Dermis microvascular lymphatic vessel endothelial cell (primary cell): ENCODE results near the gene COLEC12. TPM values are rescaled to one million over a fixed set of nuclear protein-coding genes. Genes with fewer than 3 reads are reported as not detected.
A peak's percentile ranks its signal among the peaks of the same experiment; 100 is the strongest.

ENCODE experiments used
- DNase-seq, 2 donors: peaks; one replicate each; pipeline versions ENCODE4 v3.0.0 to v3.0.0-alpha.2; 2010; ENCODE audit warnings: low read depth in 2 of 2
- total RNA-seq: library from RNA; depleted of rRNA; stranded (reverse); fragments of >200 nt; gene quantifications from 2 replicates; pipeline ENCODE4 v1.2.1, GENCODE V29; 2014

The COLEC12 gene
- total RNA-seq, 1 donor from 2014 or later = 33.4 TPM

DNA sequence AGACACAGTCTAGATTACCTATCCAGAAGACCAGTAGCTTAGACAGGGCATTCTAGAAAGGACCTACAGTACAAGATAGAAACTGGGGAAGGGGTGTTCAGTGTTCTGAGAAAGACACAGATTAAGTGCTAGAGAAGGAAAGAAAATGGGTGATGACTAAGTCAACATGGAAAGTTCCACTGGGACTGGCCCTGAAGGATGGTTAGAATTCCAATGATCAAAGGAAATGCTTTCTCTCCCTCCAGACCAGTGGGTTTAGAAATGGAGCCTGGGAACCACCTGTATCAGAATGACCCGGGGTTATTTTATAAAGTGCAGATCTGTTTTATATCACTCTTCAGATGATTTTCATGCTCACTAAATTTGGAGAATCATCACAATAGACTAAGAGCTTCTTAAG lies 5.8 kb upstream of the COLEC12 start:
- DNase-seq = peak; percentile 57 to 62

DNA sequence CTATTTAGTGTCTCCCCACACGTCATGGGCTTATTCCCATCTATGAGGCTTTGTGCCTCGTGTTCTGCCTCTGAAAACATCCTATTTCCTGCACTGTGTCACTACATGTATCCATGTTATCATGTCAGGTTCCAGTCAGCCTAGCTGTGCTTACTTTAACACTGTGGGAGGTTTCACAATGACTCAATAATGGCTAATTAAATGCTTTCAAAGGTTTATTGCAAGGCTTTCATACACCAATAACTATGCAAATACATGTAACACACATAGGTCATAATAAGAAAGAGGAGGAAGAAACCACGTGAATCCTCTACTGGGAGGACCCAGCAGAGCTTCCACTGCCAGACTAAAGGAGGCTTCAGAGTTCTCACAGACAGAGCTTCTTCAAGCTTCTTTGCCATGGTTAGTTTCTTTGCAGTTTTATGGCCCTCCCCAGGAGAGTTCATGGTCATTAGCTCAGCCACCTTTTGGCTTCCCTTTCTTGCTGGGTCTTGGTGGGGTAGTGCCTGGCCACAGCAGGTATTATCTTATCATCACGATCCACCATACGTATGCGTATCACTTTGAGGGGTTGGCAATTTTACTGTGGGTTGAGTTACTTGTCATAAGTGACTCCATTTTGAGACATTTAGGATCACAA lies 5.1 kb upstream of the COLEC12 start:
- DNase-seq = peak; percentile 53 to 76

DNA sequence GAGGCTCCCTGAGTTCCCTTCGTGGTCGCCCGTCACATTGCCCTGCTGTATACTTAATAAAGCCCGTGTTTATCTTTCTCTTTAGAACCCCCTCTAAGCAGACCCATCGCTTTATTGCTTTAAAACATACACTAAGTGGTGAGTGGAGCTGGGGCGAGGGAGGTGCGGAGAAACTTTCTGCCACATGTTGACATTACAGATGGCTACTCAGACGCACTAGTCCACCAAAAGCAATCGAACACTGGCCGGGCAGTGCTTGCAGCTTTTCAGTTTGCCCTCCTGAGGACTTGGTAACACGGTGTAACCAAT lies 859 bp upstream of the COLEC12 start:
- DNase-seq = no peak

DNA sequence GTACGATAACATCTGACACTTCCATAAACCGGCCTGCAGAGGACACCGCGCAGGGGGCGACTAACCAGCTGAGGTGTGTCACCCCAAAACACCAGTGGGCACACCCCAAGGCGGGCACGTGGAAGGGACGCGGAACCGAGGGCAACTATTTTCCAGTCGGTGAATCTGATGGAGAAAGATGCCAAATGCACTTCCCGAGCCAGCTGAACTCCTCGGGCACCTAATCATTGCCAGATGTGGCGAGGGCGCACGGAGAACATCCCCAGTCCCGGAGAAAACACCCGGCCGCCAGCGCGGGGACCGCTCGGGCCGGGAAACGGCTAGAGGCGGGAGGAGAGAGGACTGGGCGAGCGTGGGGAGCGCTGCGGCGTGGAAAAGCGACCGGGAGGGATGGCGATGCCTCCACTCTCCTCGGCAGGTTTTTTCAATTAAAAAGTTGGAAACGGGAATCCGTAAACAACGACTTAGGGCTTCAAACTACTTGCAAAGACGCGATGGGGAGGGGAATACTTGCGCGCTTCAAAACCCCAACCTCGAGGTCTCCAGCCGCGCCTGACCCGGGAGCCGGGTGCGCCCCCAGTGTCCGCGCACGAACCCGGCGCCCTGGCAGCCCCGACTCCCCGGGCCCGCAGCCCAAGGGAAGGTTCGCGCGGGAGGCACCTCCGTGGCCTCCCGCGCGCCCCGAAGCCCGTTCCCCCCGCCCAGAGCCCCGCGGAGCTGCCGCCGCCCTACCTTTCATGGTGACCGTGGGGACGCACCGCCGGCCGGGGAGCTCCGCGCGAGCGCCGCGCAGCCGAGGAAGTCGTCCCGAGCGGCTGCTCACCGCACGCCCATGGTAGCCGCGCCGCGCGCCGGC lies 497 bp downstream of the COLEC12 start:
- no peak for DNase-seq

DNA sequence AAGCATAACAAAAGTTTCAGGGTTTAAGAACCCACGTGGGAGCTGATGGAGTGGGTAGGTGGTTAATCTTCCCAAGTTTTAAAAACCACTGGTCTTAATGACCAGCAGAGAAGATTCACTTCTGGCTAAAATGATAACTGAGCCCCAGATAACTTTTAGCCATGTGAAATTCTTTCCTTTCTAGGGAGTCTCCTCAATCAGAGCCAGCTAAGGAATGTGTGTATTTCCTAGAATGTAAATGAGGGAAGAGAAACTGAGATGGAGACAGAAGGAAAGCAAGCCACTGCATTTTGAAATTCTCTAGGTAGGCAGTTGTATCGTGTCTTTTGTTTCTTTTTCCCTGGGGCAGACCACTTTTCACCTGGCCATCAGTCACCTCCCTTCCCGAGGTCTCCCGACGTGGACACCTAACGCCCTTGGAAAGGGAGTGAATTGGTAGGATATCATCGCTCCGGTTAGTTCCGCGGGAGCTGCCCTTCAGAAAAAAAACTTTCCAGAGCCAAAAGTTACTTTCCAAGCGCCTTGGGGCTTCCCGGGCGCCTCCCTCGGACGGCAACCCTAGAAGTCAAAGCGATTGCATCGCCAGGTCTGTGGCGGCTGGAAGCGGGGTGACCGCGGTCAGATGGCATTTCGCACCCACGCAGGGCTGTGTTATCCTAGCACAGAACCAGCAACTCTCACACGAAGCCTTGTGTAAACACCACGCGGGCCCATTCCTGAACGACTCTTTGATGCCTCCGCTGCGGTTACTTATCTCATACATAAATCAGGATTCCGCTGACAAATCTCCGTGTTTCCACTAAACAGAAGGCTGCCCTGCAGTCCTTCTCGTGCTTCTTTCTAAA lies 1.3 kb downstream of the COLEC12 start:
- peak in 1 of 2 donors; percentile 54 for DNase-seq

DNA sequence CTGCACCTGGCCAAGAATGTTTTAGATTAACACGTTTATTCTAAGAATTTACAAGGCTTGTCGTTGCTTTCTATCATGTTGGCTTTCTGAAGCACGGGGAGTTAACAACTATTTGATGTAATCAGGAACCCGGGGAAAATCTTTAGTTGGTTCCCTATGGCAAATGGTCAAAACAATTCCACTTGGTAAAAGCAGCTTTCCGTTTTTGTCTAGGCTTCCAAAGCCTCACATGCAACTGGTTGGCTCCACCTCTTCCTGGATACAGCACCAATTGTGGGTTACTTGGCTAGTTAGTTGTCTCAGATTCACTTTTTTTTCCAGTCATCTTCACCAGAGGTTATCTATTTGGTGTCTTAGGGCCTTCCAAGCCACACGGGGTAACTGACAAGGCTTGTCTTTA lies 2.8 kb downstream of the COLEC12 start:
- DNase-seq = no peak

DNA sequence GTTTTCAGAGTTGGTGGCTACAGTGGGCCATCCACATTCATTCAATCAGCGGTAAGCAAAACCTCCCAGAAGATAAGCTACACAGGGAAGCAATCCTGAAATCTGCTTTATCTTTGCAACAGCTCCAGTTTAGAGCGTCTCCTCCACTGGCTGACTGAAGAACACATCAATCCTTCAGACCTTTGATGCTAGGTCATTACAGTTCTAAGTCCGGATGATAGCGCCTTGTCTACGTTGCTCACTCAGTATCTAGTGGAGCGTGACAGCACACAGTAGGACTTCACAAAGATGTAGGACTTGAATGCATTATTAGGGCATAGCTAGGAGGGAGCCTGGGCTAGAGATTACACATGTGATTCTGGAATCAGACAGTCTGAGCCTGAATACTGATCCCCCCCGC lies 5.0 kb downstream of the COLEC12 start:
- no peak for DNase-seq

DNA sequence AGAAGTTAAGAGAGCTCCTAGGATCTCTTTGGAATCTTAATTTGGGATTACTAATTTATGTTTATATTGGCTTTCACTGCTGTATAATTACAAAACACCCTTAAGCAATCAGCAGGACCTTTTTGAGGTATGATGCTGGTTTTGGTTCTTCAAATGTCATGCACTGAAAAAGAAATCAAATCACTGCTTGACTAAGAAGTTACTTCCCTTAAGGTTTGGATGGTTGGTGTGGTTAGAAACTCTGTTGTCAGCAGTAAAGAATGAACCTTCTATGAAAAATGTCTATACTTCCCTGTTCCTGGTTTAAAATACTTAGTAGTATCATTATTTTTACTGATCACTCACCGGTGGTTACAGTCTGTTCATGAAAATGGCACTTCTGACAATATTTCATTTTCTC lies 5.5 kb downstream of the COLEC12 start:
- DNase-seq = no peak

DNA sequence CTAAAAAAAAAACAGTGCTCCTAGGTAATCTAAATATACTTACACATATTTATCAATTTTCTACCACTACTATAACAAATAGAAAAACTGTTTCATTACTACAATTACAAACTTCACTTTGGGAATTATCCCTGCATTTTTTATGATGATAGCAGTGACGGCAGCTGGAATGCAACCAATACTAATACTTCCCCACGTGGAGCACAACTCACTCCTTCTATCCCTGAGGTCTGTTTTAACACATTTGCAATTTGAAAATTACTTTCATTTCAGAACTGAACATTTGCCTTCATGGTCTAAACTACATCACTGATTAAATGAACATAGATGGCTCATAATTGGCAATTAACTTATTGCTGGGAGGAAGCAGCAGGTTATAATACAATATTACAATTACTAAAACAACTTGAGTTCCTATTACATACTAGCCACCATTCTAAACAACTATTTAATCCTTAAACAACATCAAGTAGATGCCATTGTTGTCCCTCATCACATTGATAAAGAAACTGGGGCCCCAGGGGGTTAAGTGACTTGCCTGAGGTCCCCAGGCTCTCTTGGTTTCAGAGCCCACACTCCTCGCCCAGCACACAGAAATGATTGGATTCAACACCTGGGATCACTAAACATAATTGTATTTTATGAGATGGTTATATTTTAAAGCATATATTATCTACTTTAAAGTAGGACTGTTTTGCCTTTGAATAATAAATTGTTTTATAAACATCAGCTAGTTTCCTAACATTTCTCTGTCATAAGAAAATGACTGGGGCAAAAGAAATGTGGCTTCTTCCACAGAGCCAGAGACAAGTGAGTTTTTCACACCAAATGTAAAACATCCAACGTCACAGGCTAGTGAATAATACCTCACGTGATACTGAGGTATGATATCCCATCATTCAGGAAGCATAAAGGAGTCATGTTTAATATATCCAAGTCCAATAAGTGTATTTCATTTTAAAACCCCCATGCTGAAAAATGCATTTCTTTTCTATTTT lies 6.2 kb downstream of the COLEC12 start:
- DNase-seq = no peak

DNA sequence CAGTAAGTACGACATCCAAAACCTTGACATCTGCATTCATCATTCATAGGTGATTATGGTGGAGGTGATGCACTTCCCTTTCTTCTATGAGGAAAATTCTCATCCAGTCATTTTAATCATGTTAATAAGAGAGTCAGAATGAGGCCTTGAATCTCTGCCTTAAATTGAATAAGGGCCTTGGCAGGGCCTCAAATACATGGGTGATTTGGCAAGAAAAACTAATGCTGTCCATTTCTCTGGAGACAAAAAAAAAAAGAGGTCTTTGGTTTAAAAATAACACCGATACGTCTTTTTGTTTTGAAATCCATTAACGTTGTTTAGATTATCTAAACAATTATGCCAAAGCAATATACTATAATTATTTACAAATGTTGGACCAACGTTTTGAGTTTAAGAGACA lies 8.1 kb downstream of the COLEC12 start:
- no peak for DNase-seq

DNA sequence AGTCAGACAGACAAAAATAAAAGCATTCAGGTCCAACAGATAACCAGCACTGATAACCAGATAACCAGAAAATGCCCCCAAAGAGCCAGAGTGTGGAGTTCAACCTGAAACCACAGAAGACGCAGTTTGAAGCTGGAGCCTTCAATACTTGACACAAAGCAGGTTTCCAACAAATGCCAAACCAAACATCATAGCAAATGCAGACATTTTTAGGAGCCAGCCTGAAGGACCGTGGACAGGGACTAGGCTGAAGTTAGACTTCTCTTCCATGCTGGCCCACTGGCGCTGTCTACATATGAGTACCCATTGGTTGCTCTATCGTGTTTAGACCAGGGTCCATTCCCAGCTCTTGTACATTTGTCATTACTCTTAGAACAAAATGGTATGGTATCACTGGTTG lies 9.9 kb downstream of the COLEC12 start:
- no peak for DNase-seq

DNA sequence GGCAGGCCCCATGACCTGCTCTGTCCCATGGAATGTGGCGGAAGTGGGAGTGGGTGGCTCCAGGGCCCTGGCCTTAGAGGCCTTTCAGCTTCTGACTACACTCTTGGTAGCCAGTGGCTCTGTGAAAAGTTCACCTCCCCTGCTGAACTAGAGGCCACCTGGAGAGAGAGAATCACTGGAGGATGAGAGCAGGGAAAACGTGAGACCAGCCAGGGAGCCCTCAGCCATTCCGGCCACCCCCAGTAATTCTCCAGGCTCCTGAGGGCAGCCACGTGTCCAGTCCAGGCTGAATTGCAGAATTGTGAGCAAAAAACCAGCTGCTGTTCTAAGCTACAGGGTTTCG lies 10.5 kb downstream of the COLEC12 start:
- DNase-seq = no peak

DNA sequence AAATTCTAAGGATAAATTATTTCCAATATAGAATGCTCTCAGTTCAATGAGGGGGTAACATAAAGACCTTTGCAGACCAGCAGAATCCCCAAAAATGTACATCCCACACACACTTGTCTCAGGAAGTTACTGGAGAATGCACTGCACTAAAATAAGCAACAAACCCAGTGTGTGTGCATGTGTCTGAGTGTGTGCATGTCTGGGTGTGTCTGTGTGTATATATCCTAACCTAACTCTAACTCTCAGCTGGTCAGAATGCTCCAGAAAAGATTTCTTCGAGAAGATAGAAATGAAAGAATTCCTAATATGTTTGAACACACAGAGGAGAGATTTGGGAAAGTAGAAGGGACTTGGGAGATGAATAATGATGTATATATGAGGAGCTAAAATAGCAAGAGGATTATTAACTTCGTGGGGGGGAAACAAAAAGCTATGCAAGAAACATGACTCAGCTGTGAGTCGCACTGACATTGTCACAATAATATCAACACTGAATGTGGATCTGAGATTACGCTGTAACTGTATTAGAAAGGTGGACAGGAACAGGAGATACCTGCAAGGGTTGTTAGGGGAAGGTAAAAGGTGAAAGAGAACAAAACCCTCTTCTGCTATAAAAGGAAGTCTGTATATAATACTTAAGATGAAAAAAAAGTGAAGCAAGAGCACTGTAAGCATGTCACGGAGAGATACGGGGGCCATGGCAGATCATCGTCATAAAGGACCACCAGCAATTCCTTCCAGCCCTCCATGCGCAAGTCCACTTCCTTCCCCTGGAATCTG lies 11.1 kb downstream of the COLEC12 start:
- no peak for DNase-seq

DNA sequence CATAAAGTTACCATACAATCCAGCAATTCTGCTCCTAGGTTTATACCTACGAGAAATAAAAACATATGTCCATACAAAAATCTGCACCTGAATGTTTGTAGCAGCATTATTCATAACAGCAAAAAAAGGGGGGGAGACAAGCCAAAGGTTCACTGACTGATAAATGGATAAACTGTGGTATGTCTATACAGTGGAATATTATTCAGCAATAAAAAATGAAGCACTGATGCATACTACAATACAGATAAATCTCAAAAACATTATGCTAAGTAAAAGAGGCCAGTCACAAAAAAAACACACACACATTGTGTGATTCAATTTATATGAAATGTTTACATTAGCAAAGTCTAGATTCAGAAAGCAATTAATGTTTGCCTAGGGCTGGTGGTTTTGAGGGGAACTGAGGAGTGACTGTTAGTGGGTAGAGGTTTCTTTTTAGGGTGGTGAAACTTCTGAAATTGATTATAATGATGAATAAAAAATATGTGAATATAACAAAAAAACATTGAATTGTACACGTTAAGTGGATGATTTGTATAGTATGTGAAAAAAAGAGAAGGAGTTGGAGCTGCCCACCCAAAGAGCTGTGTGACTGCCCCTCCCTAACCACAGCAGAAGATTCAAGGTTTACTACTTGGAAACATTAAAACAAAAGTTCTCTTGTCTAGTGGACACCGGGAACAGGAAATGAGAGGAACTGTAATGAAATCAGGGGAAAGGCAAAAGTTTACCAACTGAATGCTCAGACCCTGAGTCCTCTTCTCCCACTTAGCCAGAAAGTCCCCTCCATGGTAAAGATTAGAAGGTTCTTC lies 13.4 kb downstream of the COLEC12 start:
- DNase-seq = no peak

DNA sequence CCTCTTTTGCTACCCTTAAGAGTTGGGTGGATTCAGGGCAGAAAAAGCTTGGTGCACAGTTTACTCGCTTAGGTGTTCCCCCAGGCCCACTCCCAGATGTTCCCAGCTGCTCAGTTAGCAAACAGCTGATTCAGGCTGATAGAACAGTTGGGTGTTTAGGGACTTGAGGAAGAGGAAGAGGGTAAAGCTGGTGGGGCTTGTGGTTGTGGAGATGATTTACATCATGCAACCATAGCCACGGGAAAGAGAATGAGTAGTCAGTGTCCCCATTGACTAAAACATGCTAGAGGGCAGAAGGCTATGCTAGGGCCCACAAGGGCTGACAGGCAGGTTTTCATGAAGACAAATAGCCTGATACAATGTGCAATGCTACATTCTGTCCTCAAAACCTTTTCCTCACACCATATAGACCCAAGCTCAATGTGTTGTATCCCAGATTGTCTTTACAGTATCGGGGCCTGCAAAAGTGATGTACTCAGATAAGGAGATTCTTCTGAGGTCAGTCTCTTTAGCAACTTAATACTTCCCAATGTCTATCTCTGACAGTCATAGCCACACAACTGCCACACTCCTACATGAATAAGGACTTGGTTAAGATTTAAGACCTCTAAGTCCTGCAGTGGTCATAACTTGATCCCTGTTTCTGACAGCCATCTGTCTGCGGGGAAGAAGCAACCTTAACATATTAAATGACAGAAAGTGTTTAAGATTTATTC lies 15.6 kb downstream of the COLEC12 start:
- DNase-seq = no peak

DNA sequence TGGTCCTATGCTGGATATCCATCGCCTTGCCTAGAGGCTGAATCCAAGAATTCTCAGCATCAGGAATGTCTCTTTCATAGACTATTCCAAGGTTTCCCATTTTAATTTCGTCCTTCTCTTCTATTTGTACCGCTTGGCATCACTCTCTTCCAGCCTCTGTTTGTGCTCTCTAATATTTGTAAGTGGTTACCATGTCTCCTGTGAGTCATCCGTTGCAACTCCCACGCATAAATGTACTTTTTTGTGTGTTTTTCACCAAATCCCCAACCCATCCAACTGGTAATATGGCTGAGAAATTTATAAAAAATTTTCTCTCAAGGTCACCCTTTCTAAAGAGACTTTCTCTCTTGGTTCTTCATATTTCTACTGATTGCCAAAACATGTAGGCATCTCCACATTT lies 21.8 kb downstream of the COLEC12 start:
- peak in 1 of 2 donors; percentile 54 for DNase-seq

DNA sequence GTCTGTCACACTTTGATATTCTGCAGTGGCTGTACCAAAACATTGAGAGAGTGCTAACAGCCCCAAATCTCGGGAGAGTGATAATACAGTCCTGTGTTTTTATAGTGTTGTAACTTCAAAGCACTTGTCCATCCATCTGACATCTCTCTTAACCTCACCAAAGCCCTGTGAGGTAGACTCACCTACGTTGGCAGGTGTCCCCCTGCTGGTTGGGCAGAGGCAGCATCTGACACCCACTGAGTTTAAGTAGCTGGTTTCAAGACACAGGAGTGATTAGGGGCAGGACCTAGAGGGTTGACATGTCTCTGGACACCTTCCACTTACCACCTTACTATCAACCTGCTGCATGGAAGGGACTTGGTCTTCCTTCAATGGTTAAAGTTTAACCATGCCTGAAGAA lies 22.9 kb downstream of the COLEC12 start:
- DNase-seq = no peak

DNA sequence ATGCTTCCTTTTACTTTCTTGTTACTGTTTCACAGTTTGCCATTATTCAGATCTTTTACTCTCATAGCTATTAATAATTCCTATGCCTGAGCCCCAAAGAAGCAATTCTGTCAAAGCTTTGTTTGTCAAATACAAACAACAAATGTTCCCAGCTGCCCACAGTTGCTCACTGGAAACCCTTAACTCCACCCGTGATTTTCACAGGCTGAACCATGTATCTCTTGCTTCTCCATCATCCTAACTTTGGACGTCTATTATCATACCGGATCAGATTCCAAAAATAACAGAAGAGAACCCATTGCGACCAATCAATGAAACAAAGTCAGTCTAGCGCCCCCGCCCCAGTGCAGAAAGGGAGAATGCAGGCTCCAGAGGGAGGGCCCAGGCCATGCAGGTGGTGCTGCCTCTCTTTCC lies 24.2 kb downstream of the COLEC12 start:
- DNase-seq = no peak
